Activated CD8-positive, alpha-beta T cell treated with anti-CD3 and anti-CD28 coated beads, Interleukin-2, amount 10 ng/mL, durations not matched to agents 7 days and 5 days (primary cell): Measurements from ENCODE around the gene NLK. TPM values are rescaled to one million over a fixed set of nuclear protein-coding genes. Genes with fewer than 3 reads are reported as not detected.

Experiments
- ATAC-seq: fragments of 150-1000 bp; cut with Tn5 transposase; one replicate; pipeline ENCODE4 v1.10.0; 2021; ENCODE audit warnings: moderate library complexity
- CTCF ChIA-PET: fragments of 350-600 bp; sonication (Branson Sonifier 250); formaldehyde crosslinking; loops from one replicate; lab custom pipeline; 2021; ENCODE audit warnings: antibody characterized with exemption; lab: Charles Lee
- POLR2A ChIA-PET: fragments of 350-600 bp; sonication (Branson Sonifier 250); formaldehyde crosslinking; loops from one replicate; lab custom pipeline; 2021; ENCODE audit warnings: antibody characterized with exemption; lab: Charles Lee
- DNase-seq: peaks from one replicate; pipeline ENCODE4 v3.0.0-alpha.2; 2020
- H3K27ac Mint-ChIP-seq: one replicate; pipeline ENCODE4 v1.8.0; 2021; ENCODE audit warnings: mild to moderate bottlenecking, mixed read lengths
- H3K27me3 Mint-ChIP-seq: one replicate; pipeline ENCODE4 v1.8.0; 2021; ENCODE audit warnings: low read depth, mixed read lengths
- H3K36me3 Mint-ChIP-seq: one replicate; pipeline ENCODE4 v1.8.0; 2021; ENCODE audit warnings: low read depth, mixed read lengths
- H3K4me1 Mint-ChIP-seq: one replicate; pipeline ENCODE4 v1.8.0; 2021; ENCODE audit warnings: low read depth, mixed read lengths
- H3K4me3 Mint-ChIP-seq: one replicate; pipeline ENCODE4 v1.8.0; 2021; ENCODE audit warnings: mild to moderate bottlenecking, mixed read lengths
- H3K9me3 Mint-ChIP-seq: one replicate; pipeline ENCODE4 v1.8.0; 2022; ENCODE audit warnings: mixed read lengths; ENCODE audit not compliant: insufficient read depth
- total RNA-seq, 2 experiments: library from RNA; stranded (reverse); gene quantifications; one replicate each; pipeline ENCODE4 v1.2.3, GENCODE V29; 2021

Gene NLK
- total RNA-seq, 2 experiments from 2014 or later = 11.2 to 12.0 TPM

GRCh38 chr17:28053725-28054124, 11.2 kb downstream of the NLK start:
- ATAC-seq (no peak), DNase-seq (no peak)
- POLR2A ChIA-PET = interaction anchor here (1.6 kb wide), 1 partner anchor 13 kb away, joined by 7 read pairs; no protein-coding TSS in a partner anchor
- Mint-ChIP-seq H3K4me3 (no peak overlapping the region), H3K36me3 (no peaks in the 10 kb centered on the region), H3K9me3 (no peaks in the 10 kb centered on the region), H3K4me1 (peaks cover 8% of the 10 kb centered on the region), H3K27ac (no peak overlapping the region), H3K27me3 (no peaks in the 10 kb centered on the region)
- CTCF ChIA-PET = interaction anchor here (0.8 to 1.5 kb wide), 3 partner anchors 23 to 245 kb away, joined by 3 to 4 read pairs (median 3); no protein-coding TSS in a partner anchor

GRCh38 chr17:28055546-28056275, 13.2 kb downstream of the NLK start:
- ChIA-PET CTCF (interaction anchor here (0.8 to 1.2 kb wide), 4 partner anchors 9 to 250 kb away, joined by 3 to 4 read pairs (median 3); no protein-coding TSS in a partner anchor), POLR2A (no interaction called here)
- no peak overlapping the region for H3K4me3 Mint-ChIP-seq
- H3K4me1 Mint-ChIP-seq = peaks cover 8% of the 10 kb centered on the region
- ATAC-seq (no peak), DNase-seq (no peak)
- H3K27me3 Mint-ChIP-seq = no peaks in the 10 kb centered on the region
- H3K36me3 Mint-ChIP-seq = no peaks in the 10 kb centered on the region
- H3K27ac Mint-ChIP-seq = no peak overlapping the region
- no peaks in the 10 kb centered on the region for H3K9me3 Mint-ChIP-seq

GRCh38 chr17:28056276-28056620, 13.8 kb downstream of the NLK start:
- no peak for DNase-seq
- Mint-ChIP-seq H3K36me3 (no peaks in the 10 kb centered on the region), H3K4me3 (no peak overlapping the region), H3K9me3 (no peaks in the 10 kb centered on the region), H3K27me3 (no peaks in the 10 kb centered on the region), H3K27ac (no peak overlapping the region), H3K4me1 (peaks cover 8% of the 10 kb centered on the region)
- ChIA-PET CTCF (interaction anchor here (0.8 to 1.2 kb wide), 3 partner anchors 8 to 251 kb away, joined by 3 to 4 read pairs (median 3); no protein-coding TSS in a partner anchor), POLR2A (no interaction called here)
- no peak for ATAC-seq

GRCh38 chr17:28057731-28058246, 15.3 kb downstream of the NLK start:
- H3K36me3 Mint-ChIP-seq = no peaks in the 10 kb centered on the region
- no peaks in the 10 kb centered on the region for H3K27me3 Mint-ChIP-seq
- no peak overlapping the region for H3K27ac Mint-ChIP-seq
- peaks cover 8% of the 10 kb centered on the region for H3K4me1 Mint-ChIP-seq
- POLR2A ChIA-PET = interaction anchor here (0.5 kb wide), 1 partner anchor 582 kb away, joined by 3 read pairs; no protein-coding TSS in a partner anchor
- DNase-seq (no peak), ATAC-seq (no peak)
- no peak overlapping the region for H3K4me3 Mint-ChIP-seq
- no peaks in the 10 kb centered on the region for H3K9me3 Mint-ChIP-seq
- CTCF ChIA-PET = interaction anchor here (1.3 to 1.4 kb wide), 2 partner anchors 8 to 58 kb away, joined by 3 read pairs; no protein-coding TSS in a partner anchor

GRCh38 chr17:28059675-28060074, 17.2 kb downstream of the NLK start:
- H3K27me3 Mint-ChIP-seq = no peaks in the 10 kb centered on the region
- H3K27ac Mint-ChIP-seq = no peak overlapping the region
- no peaks in the 10 kb centered on the region for H3K9me3 Mint-ChIP-seq
- ATAC-seq (no peak), DNase-seq (no peak)
- ChIA-PET CTCF (no interaction called here), POLR2A (interaction anchor here (1.4 kb wide), 1 partner anchor 18 kb away, joined by 3 read pairs; no protein-coding TSS in a partner anchor)
- H3K4me1 Mint-ChIP-seq = peaks cover 9% of the 10 kb centered on the region
- no peak overlapping the region for H3K4me3 Mint-ChIP-seq
- no peaks in the 10 kb centered on the region for H3K36me3 Mint-ChIP-seq

GRCh38 chr17:28065706-28066105, 23.2 kb downstream of the NLK start:
- CTCF ChIA-PET = interaction anchor here (1.2 to 1.8 kb wide), 3 partner anchors 8 to 10 kb away, joined by 3 to 5 read pairs (median 4); no protein-coding TSS in a partner anchor
- POLR2A ChIA-PET = no interaction called here
- peaks cover 15% of the 10 kb centered on the region for H3K4me1 Mint-ChIP-seq

GRCh38 chr17:28069061-28069460, 26.6 kb downstream of the NLK start:
- CTCF ChIA-PET = no interaction called here
- H3K27ac Mint-ChIP-seq = no peak overlapping the region
- ATAC-seq = no peak

More at GRCh38 chr17:28065706-28066105, 23.2 kb downstream of the NLK start:
- peaks cover 6% of the 10 kb centered on the region for H3K36me3 Mint-ChIP-seq
- ATAC-seq (no peak), DNase-seq (no peak)
- H3K27ac Mint-ChIP-seq = no peak overlapping the region
- no peaks in the 10 kb centered on the region for H3K27me3 Mint-ChIP-seq
- H3K9me3 Mint-ChIP-seq = no peaks in the 10 kb centered on the region
- no peak overlapping the region for H3K4me3 Mint-ChIP-seq

GRCh38 chr17:28071179-28071578, 28.7 kb downstream of the NLK start:
- ATAC-seq (no peak), DNase-seq (no peak)
- peaks cover 14% of the 10 kb centered on the region for H3K9me3 Mint-ChIP-seq
- no peak overlapping the region for H3K27ac Mint-ChIP-seq
- peaks cover 19% of the 10 kb centered on the region for H3K36me3 Mint-ChIP-seq
- ChIA-PET POLR2A (no interaction called here), CTCF (no interaction called here)
- no peak overlapping the region for H3K4me3 Mint-ChIP-seq
- H3K27me3 Mint-ChIP-seq = no peaks in the 10 kb centered on the region
- peaks cover 28% of the 10 kb centered on the region for H3K4me1 Mint-ChIP-seq

More at GRCh38 chr17:28069061-28069460, 26.6 kb downstream of the NLK start:
- Mint-ChIP-seq H3K4me3 (no peak overlapping the region), H3K36me3 (peaks cover 19% of the 10 kb centered on the region), H3K4me1 (peaks cover 30% of the 10 kb centered on the region), H3K27me3 (no peaks in the 10 kb centered on the region), H3K9me3 (peaks cover 14% of the 10 kb centered on the region)
- no peak for DNase-seq
- POLR2A ChIA-PET = no interaction called here

GRCh38 chr17:28071891-28072606, 29.6 kb downstream of the NLK start:
- H3K27ac Mint-ChIP-seq = peak overlapping the region; percentile 64
- ChIA-PET POLR2A (no interaction called here), CTCF (no interaction called here)
- H3K36me3 Mint-ChIP-seq = peaks cover 20% of the 10 kb centered on the region
- H3K27me3 Mint-ChIP-seq = no peaks in the 10 kb centered on the region
- peaks cover 36% of the 10 kb centered on the region for H3K4me1 Mint-ChIP-seq
- H3K4me3 Mint-ChIP-seq = no peak overlapping the region
- DNase-seq (no peak), ATAC-seq (no peak)
- peaks cover 14% of the 10 kb centered on the region for H3K9me3 Mint-ChIP-seq

GRCh38 chr17:28072936-28073533, 30.6 kb downstream of the NLK start:
- ATAC-seq (no peak), DNase-seq (no peak)
- peaks cover 36% of the 10 kb centered on the region for H3K4me1 Mint-ChIP-seq
- no peak overlapping the region for H3K4me3 Mint-ChIP-seq
- CTCF ChIA-PET = interaction anchor here (1.6 kb wide), 1 partner anchor 8 kb away, joined by 4 read pairs; no protein-coding TSS in a partner anchor
- peaks cover 23% of the 10 kb centered on the region for H3K36me3 Mint-ChIP-seq
- peaks cover 14% of the 10 kb centered on the region for H3K9me3 Mint-ChIP-seq
- no peaks in the 10 kb centered on the region for H3K27me3 Mint-ChIP-seq
- no peak overlapping the region for H3K27ac Mint-ChIP-seq
- POLR2A ChIA-PET = no interaction called here

GRCh38 chr17:28074010-28074409, 31.5 kb downstream of the NLK start:
- DNase-seq (no peak), ATAC-seq (no peak)
- ChIA-PET CTCF (interaction anchor here (1.6 kb wide), 1 partner anchor 9 kb away, joined by 4 read pairs; no protein-coding TSS in a partner anchor), POLR2A (no interaction called here)
- no peaks in the 10 kb centered on the region for H3K27me3 Mint-ChIP-seq
- H3K36me3 Mint-ChIP-seq = peaks cover 20% of the 10 kb centered on the region
- H3K4me1 Mint-ChIP-seq = peaks cover 43% of the 10 kb centered on the region
- no peak overlapping the region for H3K27ac Mint-ChIP-seq
- H3K4me3 Mint-ChIP-seq = no peak overlapping the region
- peaks cover 14% of the 10 kb centered on the region for H3K9me3 Mint-ChIP-seq
